ENCODE results near the gene LRWD1. TPM values are rescaled to one million over a fixed set of nuclear protein-coding genes. Genes with fewer than 3 reads are reported as not detected.
"Not testable (repeated sequence)": the region's sequence is repeated elsewhere in the genome, so short reads cannot be mapped to it uniquely, and the experiment has no call there.

Gene LRWD1
- total RNA-seq, 1 experiment from 2014 or later = 48.5 TPM

- BruUV-seq (replicated peaks) = not testable (repeated sequence)
Measured at GRCh38 chr7:102494473-102495149, 29.8 kb downstream of the LRWD1 start.

DNA sequence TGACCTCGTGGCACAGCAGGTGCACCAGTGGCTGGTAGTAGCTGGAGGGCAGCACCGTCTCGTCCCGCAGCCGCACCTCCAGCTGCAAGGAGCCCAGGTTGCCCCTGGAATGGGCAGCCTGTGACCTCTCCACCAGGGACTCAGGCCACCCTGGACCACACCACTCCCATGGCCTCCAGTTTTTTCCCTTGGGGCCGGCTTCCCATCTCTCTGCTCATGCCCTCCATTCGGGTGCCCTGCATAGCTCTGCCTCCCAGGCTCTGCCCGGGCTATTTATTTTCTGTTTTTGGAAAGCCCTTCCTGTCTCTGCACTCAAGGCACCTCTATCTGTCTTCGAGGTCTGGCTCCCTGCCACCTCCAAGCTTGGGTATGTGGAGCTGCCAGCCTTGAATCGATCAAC lies 32.1 kb downstream of the LRWD1 start:
- CTCF ChIA-PET; POLR2A ChIA-PET (ENCODE audit: low non-redundant PET); DNase-seq (ENCODE audit: low spot score); H3K27ac ChIP-seq (ENCODE audit: low read depth, low read length, poor library complexity, severe bottlenecking); H3K36me3 ChIP-seq (ENCODE audit: insufficient read depth, low read length, poor library complexity, severe bottlenecking); H3K27me3 ChIP-seq (replicated peaks; ENCODE audit: insufficient read depth, low read depth, low read length, poor library complexity); H3K4me3 ChIP-seq (ENCODE audit: low read depth, low read length, poor library complexity, severe bottlenecking); intact Hi-C loops (cut with micrococcal nuclease; ENCODE audit: unreplicated experiment); H3K9me3 ChIP-seq (ENCODE audit: low read depth, low read length, poor library complexity, severe bottlenecking); BruUV-seq (replicated peaks); H3K4me1 ChIP-seq (ENCODE audit: insufficient read depth, low read length, poor library complexity, severe bottlenecking): not testable (repeated sequence)

More at GRCh38 chr7:102494473-102495149, 29.8 kb downstream of the LRWD1 start:
- H3K9me3 ChIP-seq (ENCODE audit: low read depth, low read length, poor library complexity, severe bottlenecking); H3K4me1 ChIP-seq (ENCODE audit: insufficient read depth, low read length, poor library complexity, severe bottlenecking); H3K27me3 ChIP-seq (replicated peaks; ENCODE audit: insufficient read depth, low read depth, low read length, poor library complexity); CTCF ChIA-PET; H3K27ac ChIP-seq (ENCODE audit: low read depth, low read length, poor library complexity, severe bottlenecking); POLR2A ChIA-PET (ENCODE audit: low non-redundant PET); H3K36me3 ChIP-seq (ENCODE audit: insufficient read depth, low read length, poor library complexity, severe bottlenecking); intact Hi-C loops (cut with micrococcal nuclease; ENCODE audit: unreplicated experiment); DNase-seq (ENCODE audit: low spot score); H3K4me3 ChIP-seq (ENCODE audit: low read depth, low read length, poor library complexity, severe bottlenecking): not testable (repeated sequence)

DNA sequence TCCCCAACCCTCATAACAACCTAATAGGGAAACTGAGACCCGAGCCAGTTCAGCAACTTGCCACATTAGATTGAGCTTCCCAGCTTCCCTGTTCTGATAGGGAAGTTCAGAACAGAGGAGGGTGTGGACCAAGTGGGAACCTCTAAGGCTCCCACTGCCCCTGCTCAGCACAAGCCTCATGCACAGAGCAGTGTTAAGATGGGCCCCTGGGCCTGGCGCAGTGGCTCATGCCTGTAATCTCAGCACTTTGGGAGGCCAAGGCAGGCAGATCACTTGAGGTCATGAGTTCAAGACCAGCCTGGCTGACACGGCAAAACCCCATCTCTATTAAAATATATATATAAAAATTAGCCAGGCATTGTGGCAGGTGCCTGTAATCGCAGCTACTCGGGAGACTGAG lies 32.5 kb downstream of the LRWD1 start:
- H3K4me1 ChIP-seq (ENCODE audit: insufficient read depth, low read length, poor library complexity, severe bottlenecking); CTCF ChIA-PET; H3K36me3 ChIP-seq (ENCODE audit: insufficient read depth, low read length, poor library complexity, severe bottlenecking); H3K4me3 ChIP-seq (ENCODE audit: low read depth, low read length, poor library complexity, severe bottlenecking); DNase-seq (ENCODE audit: low spot score); H3K27me3 ChIP-seq (replicated peaks; ENCODE audit: insufficient read depth, low read depth, low read length, poor library complexity); BruUV-seq (replicated peaks); POLR2A ChIA-PET (ENCODE audit: low non-redundant PET); H3K27ac ChIP-seq (ENCODE audit: low read depth, low read length, poor library complexity, severe bottlenecking); H3K9me3 ChIP-seq (ENCODE audit: low read depth, low read length, poor library complexity, severe bottlenecking); intact Hi-C loops (cut with micrococcal nuclease; ENCODE audit: unreplicated experiment): not testable (repeated sequence)

- H3K36me3 ChIP-seq (ENCODE audit: insufficient read depth, low read length, poor library complexity, severe bottlenecking); CTCF ChIA-PET; BruUV-seq (replicated peaks); intact Hi-C loops (cut with micrococcal nuclease; ENCODE audit: unreplicated experiment); H3K4me3 ChIP-seq (ENCODE audit: low read depth, low read length, poor library complexity, severe bottlenecking); H3K27me3 ChIP-seq (replicated peaks; ENCODE audit: insufficient read depth, low read depth, low read length, poor library complexity); POLR2A ChIA-PET (ENCODE audit: low non-redundant PET); H3K4me1 ChIP-seq (ENCODE audit: insufficient read depth, low read length, poor library complexity, severe bottlenecking); H3K27ac ChIP-seq (ENCODE audit: low read depth, low read length, poor library complexity, severe bottlenecking); DNase-seq (ENCODE audit: low spot score); H3K9me3 ChIP-seq (ENCODE audit: low read depth, low read length, poor library complexity, severe bottlenecking): not testable (repeated sequence)
Measured at GRCh38 chr7:102498321-102498720, 33.5 kb downstream of the LRWD1 start.

GRCh38 chr7:102503141-102503540 lies 38.4 kb downstream of the LRWD1 start:
- BruUV-seq (replicated peaks); POLR2A ChIA-PET (ENCODE audit: low non-redundant PET); intact Hi-C loops (cut with micrococcal nuclease; ENCODE audit: unreplicated experiment); H3K27me3 ChIP-seq (replicated peaks; ENCODE audit: insufficient read depth, low read depth, low read length, poor library complexity); H3K36me3 ChIP-seq (ENCODE audit: insufficient read depth, low read length, poor library complexity, severe bottlenecking); H3K4me1 ChIP-seq (ENCODE audit: insufficient read depth, low read length, poor library complexity, severe bottlenecking); CTCF ChIA-PET; H3K4me3 ChIP-seq (ENCODE audit: low read depth, low read length, poor library complexity, severe bottlenecking); DNase-seq (ENCODE audit: low spot score); H3K27ac ChIP-seq (ENCODE audit: low read depth, low read length, poor library complexity, severe bottlenecking); H3K9me3 ChIP-seq (ENCODE audit: low read depth, low read length, poor library complexity, severe bottlenecking): not testable (repeated sequence)

GRCh38 chr7:102505298-102506185 lies 40.8 kb downstream of the LRWD1 start:
- POLR2A ChIA-PET (ENCODE audit: low non-redundant PET); H3K4me3 ChIP-seq (ENCODE audit: low read depth, low read length, poor library complexity, severe bottlenecking); intact Hi-C loops (cut with micrococcal nuclease; ENCODE audit: unreplicated experiment); H3K27me3 ChIP-seq (replicated peaks; ENCODE audit: insufficient read depth, low read depth, low read length, poor library complexity); H3K36me3 ChIP-seq (ENCODE audit: insufficient read depth, low read length, poor library complexity, severe bottlenecking); H3K4me1 ChIP-seq (ENCODE audit: insufficient read depth, low read length, poor library complexity, severe bottlenecking); CTCF ChIA-PET; H3K9me3 ChIP-seq (ENCODE audit: low read depth, low read length, poor library complexity, severe bottlenecking); BruUV-seq (replicated peaks); H3K27ac ChIP-seq (ENCODE audit: low read depth, low read length, poor library complexity, severe bottlenecking); DNase-seq (ENCODE audit: low spot score): not testable (repeated sequence)

- H3K36me3 ChIP-seq (ENCODE audit: insufficient read depth, low read length, poor library complexity, severe bottlenecking); H3K4me3 ChIP-seq (ENCODE audit: low read depth, low read length, poor library complexity, severe bottlenecking); DNase-seq (ENCODE audit: low spot score); H3K27me3 ChIP-seq (replicated peaks; ENCODE audit: insufficient read depth, low read depth, low read length, poor library complexity); POLR2A ChIA-PET (ENCODE audit: low non-redundant PET); H3K9me3 ChIP-seq (ENCODE audit: low read depth, low read length, poor library complexity, severe bottlenecking); CTCF ChIA-PET; H3K27ac ChIP-seq (ENCODE audit: low read depth, low read length, poor library complexity, severe bottlenecking); BruUV-seq (replicated peaks); H3K4me1 ChIP-seq (ENCODE audit: insufficient read depth, low read length, poor library complexity, severe bottlenecking); intact Hi-C loops (cut with micrococcal nuclease; ENCODE audit: unreplicated experiment): not testable (repeated sequence)
Measured at GRCh38 chr7:102507410-102508088, 42.8 kb downstream of the LRWD1 start.

Measured in A673 (cell line).